Activated T-helper 17 cell treated with anti-CD3 and anti-CD28 coated beads, Interleukin-2, amount 50 U/mL, for 72 hours (primary cell): Measurements from ENCODE around the gene RBMY1J. TPM values are rescaled to one million over a fixed set of nuclear protein-coding genes. Genes with fewer than 3 reads are reported as not detected.
"Not testable (repeated sequence)": the region's sequence is repeated elsewhere in the genome, so short reads cannot be mapped to it uniquely, and the experiment has no call there.

Experiments used
- ATAC-seq: fragments of 150-1000 bp; cut with Tn5 transposase; replicated peaks from 2 replicates; pipeline ENCODE4 v1.10.0; 2021; ENCODE audit warnings: mild to moderate bottlenecking, moderate library complexity
- H3K27ac Mint-ChIP-seq: one replicate; pipeline ENCODE4 v1.8.0; 2022; ENCODE audit warnings: mixed read lengths
- H3K27me3 Mint-ChIP-seq: one replicate; pipeline ENCODE4 v1.8.0; 2022; ENCODE audit warnings: mixed read lengths
- H3K36me3 Mint-ChIP-seq: one replicate; pipeline ENCODE4 v1.8.0; 2022; ENCODE audit warnings: low read depth, mild to moderate bottlenecking, mixed read lengths
- H3K4me1 Mint-ChIP-seq: one replicate; pipeline ENCODE4 v1.8.0; 2022; ENCODE audit warnings: mixed read lengths
- H3K4me3 Mint-ChIP-seq: one replicate; pipeline ENCODE4 v1.8.0; 2022; ENCODE audit warnings: mild to moderate bottlenecking, mixed read lengths
- H3K9me3 Mint-ChIP-seq: one replicate; pipeline ENCODE4 v1.8.0; 2022; ENCODE audit warnings: mixed read lengths
- total RNA-seq, 2 donors: library from RNA; stranded (reverse); gene quantifications; one replicate each; pipeline ENCODE4 v1.2.3, GENCODE V29; 2022

Gene RBMY1J
- not detected for total RNA-seq

GRCh38 chrY:22403110-22403509 is at the start of gene RBMY1J:
RBMY1J (plus strand) TSS chrY:22403410; CDS start chrY:22405448, 2,038 bp downstream.
- not testable (repeated sequence) for H3K27ac Mint-ChIP-seq, ATAC-seq, H3K4me1 Mint-ChIP-seq, H3K27me3 Mint-ChIP-seq, H3K9me3 Mint-ChIP-seq, H3K4me3 Mint-ChIP-seq, H3K36me3 Mint-ChIP-seq

GRCh38 chrY:22367416-22367815 is 35.8 kb upstream of the RBMY1J start:
- H3K27me3 Mint-ChIP-seq = no peaks in the 10 kb centered on the region
- no peaks in the 10 kb centered on the region for H3K9me3 Mint-ChIP-seq
- H3K4me3 Mint-ChIP-seq = no peak overlapping the region
- H3K4me1 Mint-ChIP-seq = no peaks in the 10 kb centered on the region
- no peak for ATAC-seq
- H3K36me3 Mint-ChIP-seq = no peaks in the 10 kb centered on the region
- no peak overlapping the region for H3K27ac Mint-ChIP-seq

DNA sequence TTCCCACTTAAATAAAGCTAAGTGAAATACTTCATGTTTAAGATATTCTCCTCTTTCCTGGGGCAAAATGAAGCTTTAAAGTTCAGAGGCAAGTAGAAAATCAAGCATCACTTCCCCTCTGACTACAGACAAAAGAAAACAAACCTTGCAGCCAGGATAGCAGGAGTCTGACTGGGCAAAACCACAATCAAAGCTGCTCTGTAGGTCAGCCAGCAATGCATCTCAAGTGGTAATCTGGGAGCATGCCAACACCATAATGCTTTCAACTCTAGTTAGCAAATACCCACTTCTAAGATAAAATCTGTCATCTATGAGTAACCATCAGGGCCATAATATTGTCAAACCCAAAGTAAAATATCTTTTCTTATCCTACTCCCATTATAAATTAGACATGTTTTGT is 32.6 kb upstream of the RBMY1J start:
- Mint-ChIP-seq H3K36me3 (no peaks in the 10 kb centered on the region), H3K27ac (no peak overlapping the region), H3K27me3 (no peaks in the 10 kb centered on the region), H3K4me1 (no peaks in the 10 kb centered on the region), H3K9me3 (no peaks in the 10 kb centered on the region), H3K4me3 (no peak overlapping the region)
- ATAC-seq = no peak

GRCh38 chrY:22373494-22373893 is 29.7 kb upstream of the RBMY1J start:
- no peaks in the 10 kb centered on the region for H3K4me1 Mint-ChIP-seq
- H3K27ac Mint-ChIP-seq = no peak overlapping the region
- no peak overlapping the region for H3K4me3 Mint-ChIP-seq
- no peaks in the 10 kb centered on the region for H3K36me3 Mint-ChIP-seq
- no peak for ATAC-seq
- no peaks in the 10 kb centered on the region for H3K27me3 Mint-ChIP-seq
- peaks cover 5% of the 10 kb centered on the region for H3K9me3 Mint-ChIP-seq

DNA sequence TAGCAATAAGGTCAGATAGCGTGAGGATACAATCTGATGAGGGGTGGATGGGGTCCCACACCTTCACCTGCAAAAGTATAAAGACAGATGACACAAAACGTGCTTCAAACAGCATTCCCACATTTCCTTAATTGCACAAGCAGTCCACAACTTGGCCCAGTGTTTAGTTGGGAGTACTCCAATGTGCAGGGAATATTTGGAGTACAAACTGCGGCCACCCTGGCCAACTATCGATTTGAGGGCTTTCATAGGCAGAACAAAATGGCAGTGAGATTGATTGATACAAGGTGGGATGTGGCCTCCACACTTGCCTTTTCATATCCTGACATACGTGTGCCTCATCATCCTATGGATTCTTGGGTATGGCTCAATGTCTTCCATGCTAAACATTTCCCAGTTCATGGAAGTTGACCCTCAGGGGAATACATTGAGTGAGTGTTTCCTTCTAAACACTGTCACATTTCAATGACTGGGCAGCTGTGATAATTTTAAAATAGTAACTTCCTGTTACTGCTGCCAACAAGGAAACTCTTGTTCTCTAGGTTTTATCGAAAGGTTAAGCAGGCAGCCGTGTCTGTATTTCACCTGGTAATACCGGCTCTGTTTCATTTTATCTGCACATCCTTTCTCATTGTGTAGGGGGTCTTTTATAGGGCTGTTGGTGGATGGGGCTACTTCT is 41.6 kb downstream of the RBMY1J start:
- not testable (repeated sequence) for H3K36me3 Mint-ChIP-seq, ATAC-seq, H3K27ac Mint-ChIP-seq, H3K4me3 Mint-ChIP-seq, H3K9me3 Mint-ChIP-seq, H3K27me3 Mint-ChIP-seq, H3K4me1 Mint-ChIP-seq

DNA sequence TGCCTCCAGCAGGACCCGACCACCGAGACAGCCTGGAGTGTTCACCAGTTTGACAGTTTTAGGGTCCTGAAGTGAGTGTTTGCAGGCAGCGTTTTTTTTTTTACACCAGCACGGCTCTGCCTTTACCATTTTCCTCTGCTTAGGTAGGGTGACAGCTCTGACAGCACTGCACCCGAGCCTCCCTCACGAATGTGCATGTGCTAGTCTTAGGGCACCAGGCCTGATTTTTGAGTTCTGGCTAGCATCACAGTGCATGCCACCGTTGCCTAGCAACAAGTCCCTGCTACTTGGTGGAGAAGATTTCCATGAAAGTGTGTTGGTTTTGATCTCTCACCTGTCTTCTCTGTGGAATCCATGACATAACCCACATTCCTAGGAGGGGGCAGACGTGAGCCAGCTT is 52.3 kb downstream of the RBMY1J start:
- not testable (repeated sequence) for ATAC-seq, H3K27me3 Mint-ChIP-seq, H3K36me3 Mint-ChIP-seq, H3K27ac Mint-ChIP-seq, H3K4me3 Mint-ChIP-seq, H3K4me1 Mint-ChIP-seq, H3K9me3 Mint-ChIP-seq

DNA sequence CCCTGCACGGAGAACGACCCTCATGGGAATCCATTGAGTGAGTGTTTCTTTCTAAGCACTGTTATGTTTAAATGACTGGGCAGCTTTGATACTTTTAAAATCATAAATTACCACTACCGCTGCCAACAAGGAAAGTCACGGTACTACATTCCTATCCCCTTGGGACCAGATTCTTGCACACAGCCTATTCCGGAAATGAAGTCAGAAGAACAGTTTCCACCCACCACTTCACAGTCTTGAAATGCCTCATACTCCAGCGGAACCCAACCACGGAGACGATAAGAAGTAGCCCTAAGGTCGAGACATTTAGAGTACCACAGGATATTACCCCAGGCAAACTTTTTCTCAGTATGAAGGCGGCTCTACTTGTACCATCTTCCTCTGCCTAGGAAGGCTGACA is 58.8 kb downstream of the RBMY1J start:
- ATAC-seq = peak; percentile 18
- not testable (repeated sequence) for H3K36me3 Mint-ChIP-seq, H3K4me1 Mint-ChIP-seq, H3K27ac Mint-ChIP-seq, H3K9me3 Mint-ChIP-seq, H3K4me3 Mint-ChIP-seq, H3K27me3 Mint-ChIP-seq

Other genes starting within 250 kb of the RBMY1J start
- not detected for gene RBMY1F, start 220.5 kb upstream of the RBMY1J start, total RNA-seq